Astrocyte of the cerebellum (primary cell): ENCODE results near the gene CATSPERD.

ENCODE experiments used
- DNase-seq: peaks from one replicate; pipeline ENCODE4 v3.0.0-alpha.2; 2011; ENCODE audit warnings: low read depth
- H3K4me3 ChIP-seq: 2 replicates; pipeline ENCODE4 v1.5.1; 2011; ENCODE audit warnings: mild to moderate bottlenecking, low read depth, low read length, moderate library complexity
- in situ Hi-C: cut with HindIII; loops from 2 replicates; pipeline ENCODE4 v1.10.0; 2017; ENCODE audit warnings: low sequenced_read_pairs
- TF ChIP-seq, protein P1 (sequence below): IDR thresholded peaks from 2 replicates; pipeline ENCODE4 v1.5.1; 2012; ENCODE audit warnings: low read length, low read depth, moderate library complexity, mild to moderate bottlenecking; ENCODE audit errors: missing control alignments

CATSPERD gene, protein sequence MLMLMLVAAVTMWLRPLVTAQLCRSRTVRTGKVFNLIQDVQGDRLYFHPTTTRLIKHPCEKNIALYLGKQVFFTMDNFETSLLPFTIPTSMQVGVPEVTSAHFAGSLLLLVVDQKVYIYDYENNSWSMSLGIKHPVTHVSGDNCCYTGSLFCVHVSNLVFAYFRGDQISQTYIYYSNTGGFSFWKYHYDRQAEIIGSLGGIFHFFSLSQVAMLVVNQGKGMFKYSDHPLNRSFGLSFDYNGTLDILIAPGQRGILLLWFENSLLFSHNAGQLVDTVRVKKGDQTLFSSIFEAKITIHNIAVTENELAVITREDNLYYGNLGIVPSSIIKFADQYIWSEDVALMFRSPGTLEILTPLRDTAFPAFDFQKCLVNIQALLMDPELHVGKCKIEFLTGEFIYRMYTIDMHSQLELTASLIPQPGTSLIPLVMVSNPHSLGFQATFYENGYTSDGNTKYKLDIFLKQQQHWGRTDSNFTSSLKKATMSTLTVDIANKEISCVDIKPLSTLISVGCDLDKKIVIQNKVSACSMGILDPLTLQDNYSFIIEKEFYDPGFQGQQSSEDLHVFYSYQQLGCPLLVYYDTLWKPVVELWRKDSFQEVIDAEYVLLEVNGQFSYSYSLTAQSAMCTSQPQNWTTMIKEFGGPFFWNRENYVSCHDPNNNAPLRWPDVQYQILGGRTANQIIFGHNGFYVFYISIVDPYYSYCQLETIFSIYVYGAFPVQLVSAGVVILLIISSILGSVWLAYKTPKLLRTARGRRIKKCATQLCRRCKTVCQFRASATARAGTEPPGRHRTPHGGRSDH

DNA sequence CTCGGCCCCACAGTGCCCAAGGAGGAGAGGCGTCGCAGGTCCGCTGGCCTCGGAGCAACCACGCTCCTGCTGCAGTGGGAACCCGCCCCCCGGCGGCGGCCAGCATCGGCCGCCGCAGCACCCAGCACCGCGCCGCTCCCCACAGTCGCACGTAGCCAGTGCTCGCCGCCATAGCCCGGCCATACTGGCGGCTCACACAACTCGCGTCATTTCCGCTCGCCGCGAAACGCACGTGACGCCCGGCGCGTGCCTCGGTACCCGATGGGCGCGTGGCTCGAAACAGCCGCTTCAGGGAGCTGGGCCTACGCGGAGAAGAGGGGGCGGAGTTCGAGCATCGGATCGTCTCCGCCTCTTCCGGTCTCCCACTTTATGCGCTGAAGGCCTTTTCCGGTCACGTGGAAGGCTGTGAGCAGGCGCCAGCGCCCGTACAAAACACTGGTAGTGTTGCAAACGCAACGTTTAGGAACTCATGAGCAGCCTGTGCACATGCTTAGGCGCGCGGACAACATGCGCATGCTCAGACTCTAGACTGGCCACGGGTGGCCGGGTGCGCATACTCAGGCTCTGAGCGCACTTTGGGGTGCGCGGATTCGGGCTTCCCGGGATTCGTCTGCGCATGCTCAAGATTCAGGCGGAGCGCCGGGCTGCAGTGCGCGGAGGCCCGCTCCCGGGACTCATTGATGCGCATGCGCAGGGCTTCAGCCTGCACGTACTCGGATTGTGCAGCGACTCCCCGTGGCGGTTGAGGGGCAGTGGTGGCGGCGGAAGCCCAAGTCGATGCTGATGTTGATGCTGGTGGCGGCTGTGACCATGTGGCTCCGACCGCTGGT, at the start of gene CATSPERD, which contains the start of gene LONP1:
TSS of gene CATSPERD (plus strand) at position 677 of the 830 bp plus-strand sequence. CDS start at position 778, 101 bp downstream.
TSS of gene LONP1 (minus strand) at position 186 of the 830 bp plus-strand sequence. CDS start at position 172, 14 bp downstream.
- TF ChIP-seq, protein P1, sequence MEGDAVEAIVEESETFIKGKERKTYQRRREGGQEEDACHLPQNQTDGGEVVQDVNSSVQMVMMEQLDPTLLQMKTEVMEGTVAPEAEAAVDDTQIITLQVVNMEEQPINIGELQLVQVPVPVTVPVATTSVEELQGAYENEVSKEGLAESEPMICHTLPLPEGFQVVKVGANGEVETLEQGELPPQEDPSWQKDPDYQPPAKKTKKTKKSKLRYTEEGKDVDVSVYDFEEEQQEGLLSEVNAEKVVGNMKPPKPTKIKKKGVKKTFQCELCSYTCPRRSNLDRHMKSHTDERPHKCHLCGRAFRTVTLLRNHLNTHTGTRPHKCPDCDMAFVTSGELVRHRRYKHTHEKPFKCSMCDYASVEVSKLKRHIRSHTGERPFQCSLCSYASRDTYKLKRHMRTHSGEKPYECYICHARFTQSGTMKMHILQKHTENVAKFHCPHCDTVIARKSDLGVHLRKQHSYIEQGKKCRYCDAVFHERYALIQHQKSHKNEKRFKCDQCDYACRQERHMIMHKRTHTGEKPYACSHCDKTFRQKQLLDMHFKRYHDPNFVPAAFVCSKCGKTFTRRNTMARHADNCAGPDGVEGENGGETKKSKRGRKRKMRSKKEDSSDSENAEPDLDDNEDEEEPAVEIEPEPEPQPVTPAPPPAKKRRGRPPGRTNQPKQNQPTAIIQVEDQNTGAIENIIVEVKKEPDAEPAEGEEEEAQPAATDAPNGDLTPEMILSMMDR: peak; percentile 90
- H3K4me3 ChIP-seq: peak within 1 kb of the TSS; percentile 80
- in situ Hi-C loops: no loop called here
- peak; percentile 96 for DNase-seq

DNA sequence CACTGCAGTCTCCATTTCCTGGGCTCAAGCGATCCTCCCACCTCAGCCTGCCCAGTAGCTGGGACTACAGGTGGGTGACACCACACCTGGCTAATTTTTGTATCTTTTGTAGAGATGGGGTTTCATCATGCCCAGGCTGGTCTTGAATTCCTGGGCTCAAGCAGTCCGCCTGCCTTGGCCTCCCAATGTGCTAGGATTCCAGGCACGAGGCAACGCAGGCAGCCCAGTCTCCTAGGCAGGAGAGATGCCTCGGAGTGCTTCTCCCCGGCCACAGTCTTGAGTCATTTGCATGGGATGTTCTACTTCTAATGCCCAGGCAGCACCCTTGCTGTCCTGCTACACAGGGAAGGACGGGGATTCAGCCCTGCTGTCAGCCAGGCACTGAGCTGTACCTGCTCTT, 48.8 kb upstream of the CATSPERD start:
- TF ChIP-seq, protein P1: no peak
- H3K4me3 ChIP-seq: no peak overlapping the region
- no peak for DNase-seq
- in situ Hi-C loops: no loop called here

DNA sequence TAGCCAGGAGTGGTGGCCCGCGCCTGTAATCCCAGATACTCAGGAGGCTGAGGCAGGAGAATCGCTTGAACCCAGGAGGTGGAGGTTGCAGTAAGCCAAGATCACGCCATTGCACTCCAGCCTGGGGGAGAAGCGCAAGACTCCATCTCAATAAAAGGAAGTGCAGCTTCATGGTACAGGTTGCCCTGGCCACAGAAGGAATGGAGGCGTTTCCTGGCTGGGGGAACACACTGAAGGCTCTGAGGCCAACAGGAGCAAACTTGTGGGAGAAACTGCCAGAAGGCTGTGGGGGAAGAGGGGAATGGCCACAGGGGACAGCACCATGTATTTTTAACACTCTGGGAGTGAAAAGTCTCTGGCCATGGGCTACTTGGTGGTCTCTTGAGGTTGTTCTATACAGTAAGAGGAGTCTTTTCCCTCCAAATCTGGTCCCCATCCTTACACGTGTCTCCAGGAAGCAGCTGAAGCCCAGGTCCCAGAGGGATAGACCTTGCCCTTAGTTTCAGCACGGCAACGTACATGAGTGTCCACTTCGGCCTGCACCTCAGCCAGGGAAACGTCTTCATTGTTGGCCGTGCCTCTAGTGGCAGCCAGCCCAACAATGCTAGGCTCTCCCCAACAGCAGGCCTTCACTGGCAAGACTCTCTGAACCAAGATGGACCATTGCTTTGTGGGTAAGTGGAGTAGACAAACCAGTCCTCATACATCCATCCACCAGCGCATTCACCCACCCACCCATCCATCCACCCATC, 47.6 kb upstream of the CATSPERD start:
- no peak for DNase-seq
- no peak overlapping the region for H3K4me3 ChIP-seq
- TF ChIP-seq, protein P1: no peak
- in situ Hi-C loops: no loop called here

DNA sequence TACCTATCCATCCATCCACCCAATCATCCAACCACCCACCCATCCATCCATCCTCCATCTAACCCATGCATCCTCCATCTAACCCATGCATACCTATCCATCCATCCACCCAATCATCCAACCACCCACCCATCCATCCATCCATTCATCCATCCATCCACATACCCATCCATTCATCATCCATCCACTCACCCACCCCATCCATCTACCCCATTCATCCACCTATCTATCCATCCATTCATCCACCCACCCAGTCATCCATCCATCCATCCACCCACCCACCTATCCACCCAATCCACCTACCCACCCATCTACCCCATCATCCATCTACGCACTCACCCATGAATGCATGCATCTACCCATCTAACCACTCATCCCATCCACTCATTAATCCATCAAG, 46.7 kb upstream of the CATSPERD start:
- no peak overlapping the region for H3K4me3 ChIP-seq
- TF ChIP-seq, protein P1: no peak
- in situ Hi-C loops: no loop called here
- DNase-seq: no peak

DNA sequence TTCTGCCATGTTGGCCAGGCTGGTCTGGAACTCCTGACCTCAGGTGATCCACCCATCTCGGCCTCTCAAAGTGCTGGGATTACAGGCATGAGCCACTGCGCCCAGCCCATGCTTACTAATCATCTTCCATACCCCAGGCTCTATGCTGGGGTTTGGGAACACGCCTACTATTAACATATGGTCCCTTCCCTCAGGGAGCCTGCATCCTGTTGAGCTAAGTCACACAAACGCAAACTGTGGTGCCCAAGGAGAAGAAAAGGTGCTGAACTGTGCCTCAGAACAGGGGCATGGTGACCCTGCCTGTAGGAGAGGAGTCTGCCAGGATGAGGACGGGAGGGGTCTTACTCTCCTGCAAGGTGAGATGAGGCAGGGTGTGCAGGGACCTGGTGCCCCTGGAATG, 45.7 kb upstream of the CATSPERD start:
- H3K4me3 ChIP-seq: no peak overlapping the region
- in situ Hi-C loops: no loop called here
- DNase-seq: no peak
- TF ChIP-seq, protein P1: no peak
